ENCODE measurements around the gene CPNE8.

DNA sequence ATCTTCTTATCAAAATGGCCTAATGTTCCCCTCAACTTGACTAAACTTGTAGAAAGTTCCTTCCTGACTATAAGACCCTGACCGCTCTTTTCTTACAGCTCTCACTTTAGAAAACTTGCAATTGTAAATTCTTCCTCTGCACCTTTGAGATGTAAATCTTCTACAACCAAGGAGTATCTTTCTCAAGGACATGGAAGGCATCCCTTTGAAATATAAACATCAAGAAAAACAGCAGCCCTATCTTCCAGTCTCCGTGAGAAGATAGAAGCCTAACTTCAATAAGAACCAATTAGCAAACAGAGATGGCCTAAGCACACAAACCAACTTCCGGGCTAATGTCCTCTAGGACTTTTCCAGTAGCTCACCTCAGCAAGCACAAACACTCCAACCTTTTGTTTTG, 210.3 kb downstream of the CPNE8 start:
- no peak for TF ChIP-seq EZH2phosphoT487 (IDR thresholded peaks at IDR 0.05; ENCODE audit: insufficient read depth, low read depth)
- no peak for TF ChIP-seq EZH2 (IDR thresholded peaks at IDR 0.05; ENCODE audit: insufficient read depth, poor library complexity, severe bottlenecking)

All from GM23248 (cell line).